ENCODE results near the gene CCDC185.

The CCDC185 gene

DNA sequence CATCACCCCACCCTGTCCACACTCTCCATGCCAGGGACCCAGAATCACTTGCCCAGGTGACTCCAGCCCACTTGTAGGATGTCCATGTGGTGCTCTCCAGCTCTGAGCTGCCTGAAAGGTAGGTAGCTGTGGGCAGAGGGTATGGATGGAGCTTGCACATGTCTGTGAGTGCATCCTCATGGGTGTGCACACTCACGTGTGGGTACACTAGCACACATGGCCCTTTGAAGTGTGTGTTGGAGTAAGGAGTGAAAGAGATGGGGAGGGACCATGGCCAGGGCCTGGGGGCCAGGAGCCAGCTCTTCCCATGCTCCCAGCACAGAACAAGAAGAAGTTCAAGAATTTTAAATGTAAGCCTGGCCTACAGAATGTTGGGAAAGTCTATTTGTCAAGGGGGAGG, 50.2 kb downstream of the CCDC185 start:
- no peak for DNase-seq

- DNase-seq, result no peak
These were observed 51.2 kb downstream of the CCDC185 start for GRCh38 chr1:223444411-223444810.
